IgD-negative memory B cell (primary cell): ENCODE measurements around the gene SLC35F1. TPM values are rescaled to one million over a fixed set of nuclear protein-coding genes. Genes with fewer than 3 reads are reported as not detected.

ENCODE experiments used
- H3K27ac Mint-ChIP-seq, 3 donors: one replicate each; pipeline ENCODE4 v1.8.0; 2020 to 2022; ENCODE audit warnings: mild to moderate bottlenecking in 3 of 3, mixed read lengths in 3 of 3, moderate library complexity in 1 of 3
- H3K27me3 Mint-ChIP-seq: one replicate; pipeline ENCODE4 v1.8.0; 2021; ENCODE audit warnings: mixed read lengths
- H3K36me3 Mint-ChIP-seq: one replicate; pipeline ENCODE4 v1.8.0; 2020; ENCODE audit warnings: mild to moderate bottlenecking, mixed read lengths
- H3K4me1 Mint-ChIP-seq, 3 donors: one replicate each; pipeline ENCODE4 v1.8.0; 2020 to 2022; ENCODE audit warnings: mixed read lengths in 3 of 3, mild to moderate bottlenecking in 1 of 3
- H3K4me3 Mint-ChIP-seq, 4 donors: one replicate each; pipeline ENCODE4 v1.8.0; 2020 to 2022; ENCODE audit warnings: mild to moderate bottlenecking in 4 of 4, mixed read lengths in 4 of 4, moderate library complexity in 3 of 4
- H3K9me3 Mint-ChIP-seq, 3 donors: one replicate each; pipeline ENCODE4 v1.8.0; 2020 to 2021; ENCODE audit warnings: mixed read lengths in 3 of 3, mild to moderate bottlenecking in 1 of 3
- polyA plus RNA-seq: library from polyadenylated mRNA; unstranded; fragments of 300-500 nt; fragmentation: Illumina TruSeq; gene quantifications from one replicate; pipeline ENCODE4 v1.2.3, GENCODE V29; 2021

The SLC35F1 gene
- polyA plus RNA-seq, 1 donor from 2014 or later: not detected

DNA sequence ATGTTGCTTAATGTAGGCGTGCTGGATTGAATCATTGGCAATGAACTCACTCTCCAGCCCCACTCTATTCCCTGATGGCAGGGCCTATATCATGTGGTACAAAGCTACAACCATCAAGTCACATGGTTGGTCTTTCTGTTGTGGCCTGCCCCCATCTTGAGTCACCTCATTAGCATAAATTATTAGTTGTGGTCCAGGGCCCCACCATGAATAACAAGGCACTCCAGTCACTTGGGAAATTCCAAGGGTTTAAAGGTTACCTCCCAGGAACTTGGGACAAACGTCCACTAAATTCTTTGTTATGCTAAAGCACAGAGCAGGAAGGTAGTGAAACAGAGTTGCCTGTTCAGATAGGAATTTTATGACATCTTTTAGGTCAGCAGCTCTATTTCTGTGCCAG is 193.7 kb downstream of the SLC35F1 start:
- peaks cover 0 to 3% (median 0%) of the 10 kb centered on the region in 3 donors for H3K9me3 Mint-ChIP-seq
- no peaks in the 10 kb centered on the region for H3K36me3 Mint-ChIP-seq
- H3K4me1 Mint-ChIP-seq: no peaks in the 10 kb centered on the region
- H3K27ac Mint-ChIP-seq: no peak overlapping the region
- H3K27me3 Mint-ChIP-seq: no peaks in the 10 kb centered on the region
- no peak overlapping the region for H3K4me3 Mint-ChIP-seq

DNA sequence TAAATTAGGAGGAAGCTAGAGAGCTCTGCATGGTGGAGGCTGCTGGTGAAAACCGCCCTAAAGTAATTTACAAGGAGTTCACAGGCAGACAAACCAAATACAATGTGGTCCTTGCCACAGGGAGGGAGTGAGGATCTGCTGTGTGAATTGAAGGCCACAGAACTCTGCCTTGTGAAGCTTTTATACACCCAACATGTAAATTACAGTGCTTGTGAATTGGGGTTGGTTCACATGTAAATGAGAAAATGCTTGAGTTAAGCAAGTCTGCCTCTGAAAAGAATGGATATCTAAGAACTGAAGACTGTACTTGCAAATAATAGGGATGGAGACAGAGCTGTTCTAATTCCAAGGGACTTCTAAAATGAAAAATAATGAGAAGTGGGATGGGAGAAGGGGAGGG is 194.2 kb downstream of the SLC35F1 start:
- Mint-ChIP-seq H3K36me3 (no peaks in the 10 kb centered on the region), H3K27ac (no peak overlapping the region), H3K4me3 (no peak overlapping the region), H3K4me1 (no peaks in the 10 kb centered on the region), H3K9me3 (peaks cover 0 to 3% (median 0%) of the 10 kb centered on the region in 3 donors), H3K27me3 (no peaks in the 10 kb centered on the region)

DNA sequence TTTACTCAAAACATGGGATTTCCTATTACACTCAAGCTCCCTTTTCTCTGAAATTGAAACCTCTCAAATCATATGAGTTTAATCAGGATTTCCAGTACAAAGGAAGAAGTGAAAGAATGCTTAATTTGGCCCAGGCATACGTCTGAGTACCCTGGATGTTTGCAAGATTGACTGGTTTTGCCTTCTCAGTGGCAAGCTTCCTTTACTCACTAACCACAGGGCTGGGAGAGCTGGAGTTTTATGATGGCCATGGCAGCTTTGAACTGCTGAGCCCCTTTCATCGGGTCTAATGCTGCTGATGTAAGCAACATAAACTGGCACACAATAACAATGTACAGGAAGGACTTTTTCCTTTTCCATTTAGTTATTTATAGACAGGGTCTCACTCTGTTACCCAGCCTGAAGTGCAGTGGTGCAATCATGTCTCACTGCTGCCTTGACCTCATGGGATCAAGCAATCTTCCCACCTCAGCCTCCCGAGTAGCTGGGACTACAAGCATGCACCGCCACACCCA is 194.8 kb downstream of the SLC35F1 start:
- Mint-ChIP-seq H3K4me3 (no peak overlapping the region), H3K4me1 (no peaks in the 10 kb centered on the region), H3K36me3 (no peaks in the 10 kb centered on the region), H3K9me3 (peaks cover 0 to 3% (median 0%) of the 10 kb centered on the region in 3 donors), H3K27ac (no peak overlapping the region), H3K27me3 (no peaks in the 10 kb centered on the region)

DNA sequence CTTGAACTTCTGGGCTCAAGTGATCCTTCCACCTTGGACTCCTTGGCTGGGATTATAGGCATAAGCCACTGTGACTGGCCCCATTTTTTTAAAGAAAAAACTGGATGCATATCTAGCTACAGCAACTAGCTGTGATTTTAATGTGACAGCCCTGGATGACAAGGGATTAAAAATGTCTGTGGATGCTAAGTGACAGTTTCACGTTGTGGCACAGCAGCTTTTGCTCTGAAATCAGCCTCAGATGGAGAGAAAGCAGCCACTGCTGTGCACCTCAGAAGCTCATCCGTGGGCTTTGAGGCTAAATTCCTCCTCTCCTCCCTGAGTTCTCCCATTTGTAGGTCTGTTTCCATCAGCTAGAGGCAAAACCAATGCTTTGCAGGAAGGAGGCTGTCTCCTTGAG is 195.3 kb downstream of the SLC35F1 start:
- Mint-ChIP-seq H3K4me3 (no peak overlapping the region), H3K36me3 (no peaks in the 10 kb centered on the region), H3K27ac (no peak overlapping the region), H3K27me3 (no peaks in the 10 kb centered on the region), H3K4me1 (no peaks in the 10 kb centered on the region), H3K9me3 (peaks cover 0 to 3% (median 0%) of the 10 kb centered on the region in 3 donors)

DNA sequence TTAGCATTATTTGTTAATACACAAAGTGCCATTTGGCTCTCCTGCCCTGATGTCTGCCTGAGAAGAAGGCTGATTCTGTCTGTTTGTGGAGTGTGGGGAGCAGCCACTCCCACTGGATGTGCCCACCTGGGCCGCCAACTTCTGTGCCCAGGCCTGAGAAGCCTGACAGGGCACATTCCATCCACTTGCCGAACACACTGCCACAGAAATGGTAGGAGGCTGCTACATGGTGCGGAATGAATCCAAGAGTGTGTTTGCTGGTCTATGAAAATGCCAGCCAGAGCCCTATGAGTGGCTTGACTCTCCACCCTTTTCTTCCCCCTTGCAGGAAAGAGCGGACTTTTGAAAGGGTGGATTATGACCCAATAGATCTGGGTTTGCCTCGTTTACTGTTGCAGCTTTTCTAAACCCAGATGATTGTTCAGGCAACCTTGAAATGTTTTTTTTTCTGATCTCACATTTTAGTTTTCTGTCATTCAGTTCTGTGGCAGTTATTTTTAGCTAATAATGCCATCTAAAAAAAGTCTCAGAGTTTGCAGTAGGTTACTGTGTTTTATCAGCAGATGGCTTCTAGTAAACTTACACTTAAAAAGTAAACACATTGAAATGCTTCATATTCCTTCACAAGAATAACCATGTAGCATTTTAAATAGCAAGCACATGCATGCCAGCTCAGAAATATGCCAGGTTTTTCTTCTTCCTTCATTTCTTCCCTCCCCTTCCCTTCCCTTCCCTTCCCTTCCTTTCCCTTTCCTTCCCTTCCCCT is 196.5 kb downstream of the SLC35F1 start:
- no peak overlapping the region for H3K27ac Mint-ChIP-seq
- no peak overlapping the region for H3K4me3 Mint-ChIP-seq
- no peaks in the 10 kb centered on the region for H3K27me3 Mint-ChIP-seq

DNA sequence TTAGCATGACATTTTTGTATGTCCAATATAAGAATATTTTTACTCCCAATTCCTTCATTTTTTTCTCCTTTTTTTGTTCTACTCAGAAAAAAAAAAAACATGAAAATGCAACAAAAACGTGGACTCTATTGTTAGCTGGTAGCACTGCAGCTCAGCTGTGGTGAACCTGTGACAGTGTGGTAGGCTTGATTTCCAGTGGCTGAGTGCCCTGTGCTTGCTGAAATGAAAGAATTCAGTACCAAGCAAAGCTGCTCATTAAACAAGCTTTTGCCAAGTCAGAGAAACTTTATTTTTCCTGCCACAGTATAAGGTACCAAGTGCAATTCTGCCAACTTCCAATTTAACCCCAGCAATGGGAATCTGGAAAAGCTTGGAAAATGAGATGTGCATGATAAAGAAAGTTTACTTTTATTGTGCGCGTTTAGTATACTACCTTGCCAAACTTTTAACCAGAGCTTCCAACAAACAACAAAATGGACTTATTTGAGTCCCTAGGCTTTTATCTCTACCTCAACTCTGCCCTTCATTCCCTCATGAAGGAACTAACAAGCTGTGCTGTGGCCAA is 215.2 kb downstream of the SLC35F1 start:
- H3K27ac Mint-ChIP-seq: no peak overlapping the region
- H3K27me3 Mint-ChIP-seq: no peaks in the 10 kb centered on the region
- no peaks in the 10 kb centered on the region for H3K4me1 Mint-ChIP-seq
- no peak overlapping the region for H3K4me3 Mint-ChIP-seq
- H3K9me3 Mint-ChIP-seq: no peaks in the 10 kb centered on the region
- H3K36me3 Mint-ChIP-seq: peaks cover 2% of the 10 kb centered on the region

More for the DNA sequence above, 196.5 kb downstream of the SLC35F1 start:
- Mint-ChIP-seq H3K4me1 (no peaks in the 10 kb centered on the region), H3K36me3 (no peaks in the 10 kb centered on the region), H3K9me3 (peaks cover 0 to 3% (median 0%) of the 10 kb centered on the region in 3 donors)

DNA sequence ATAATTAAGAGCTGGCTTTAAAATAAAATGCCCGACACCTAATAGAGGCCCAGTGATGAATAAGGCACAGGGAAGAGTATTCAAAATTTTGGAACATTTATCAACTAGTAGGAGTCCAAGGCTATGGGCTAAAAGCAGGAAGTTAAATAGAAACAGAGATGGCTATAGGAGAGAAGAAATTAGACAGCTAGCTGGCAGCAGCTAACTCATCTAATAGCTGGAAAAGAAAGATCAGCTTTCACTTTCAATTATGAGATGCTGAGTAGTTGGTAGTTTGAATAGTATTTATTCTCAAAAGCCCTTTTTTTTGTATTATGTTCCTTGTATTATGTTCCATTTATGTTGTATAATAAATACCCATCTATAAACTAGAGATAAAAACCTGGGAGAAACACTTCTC is 215.7 kb downstream of the SLC35F1 start:
- H3K4me1 Mint-ChIP-seq: no peaks in the 10 kb centered on the region
- H3K9me3 Mint-ChIP-seq: no peaks in the 10 kb centered on the region
- no peaks in the 10 kb centered on the region for H3K27me3 Mint-ChIP-seq
- peaks cover 2% of the 10 kb centered on the region for H3K36me3 Mint-ChIP-seq
- H3K4me3 Mint-ChIP-seq: no peak overlapping the region
- H3K27ac Mint-ChIP-seq: no peak overlapping the region

DNA sequence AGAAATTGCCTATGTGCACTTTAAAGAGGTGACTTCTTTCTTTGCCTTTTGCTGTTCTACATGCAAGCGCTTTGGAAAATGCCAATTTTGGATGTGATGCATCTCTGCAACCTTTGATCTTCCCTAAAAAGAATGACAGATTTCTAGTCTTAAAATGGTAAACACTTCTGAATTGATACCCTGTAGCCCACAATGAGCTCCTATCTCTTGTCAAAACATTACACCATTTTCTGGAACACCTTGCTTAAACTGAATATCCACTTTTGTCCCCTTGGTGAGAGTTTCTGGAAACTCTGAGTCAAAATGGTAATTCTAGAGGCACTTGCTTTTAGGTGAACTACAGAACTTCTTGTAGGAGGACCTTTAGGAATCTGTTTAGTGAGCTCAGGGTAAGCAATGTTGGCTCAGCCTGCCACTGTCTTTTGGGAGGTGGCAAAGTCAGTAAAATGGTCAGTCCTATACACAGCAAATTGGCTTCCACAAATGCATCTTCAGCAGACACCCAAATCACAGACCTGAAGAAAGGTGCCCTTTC is 216.5 kb downstream of the SLC35F1 start:
- H3K27me3 Mint-ChIP-seq: no peaks in the 10 kb centered on the region
- H3K4me1 Mint-ChIP-seq: no peaks in the 10 kb centered on the region
- no peak overlapping the region for H3K4me3 Mint-ChIP-seq
- H3K36me3 Mint-ChIP-seq: peaks cover 2% of the 10 kb centered on the region
- no peak overlapping the region for H3K27ac Mint-ChIP-seq
- H3K9me3 Mint-ChIP-seq: no peaks in the 10 kb centered on the region

DNA sequence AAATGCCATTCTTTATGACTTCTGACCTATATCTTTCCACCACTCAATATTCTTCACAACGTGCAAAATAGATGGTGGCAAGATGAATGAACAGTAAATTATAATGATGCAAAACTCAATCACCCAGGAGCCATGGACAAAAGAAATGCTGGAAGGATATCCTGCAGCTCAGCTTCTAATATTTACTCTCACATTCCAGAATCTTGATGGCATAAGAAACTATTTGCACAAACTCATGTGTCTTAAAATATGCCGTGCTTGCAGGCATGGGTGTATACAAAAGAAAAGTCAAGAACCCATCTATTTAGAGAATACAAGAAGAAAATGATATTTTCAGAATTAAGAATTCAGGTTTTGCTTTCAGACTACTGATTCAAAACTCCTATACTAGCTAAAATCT is 217.8 kb downstream of the SLC35F1 start:
- Mint-ChIP-seq H3K27me3 (no peaks in the 10 kb centered on the region), H3K9me3 (peaks cover 0 to 8% (median 0%) of the 10 kb centered on the region in 3 donors), H3K36me3 (peaks cover 2% of the 10 kb centered on the region), H3K4me3 (no peak overlapping the region), H3K27ac (no peak overlapping the region), H3K4me1 (no peaks in the 10 kb centered on the region)

DNA sequence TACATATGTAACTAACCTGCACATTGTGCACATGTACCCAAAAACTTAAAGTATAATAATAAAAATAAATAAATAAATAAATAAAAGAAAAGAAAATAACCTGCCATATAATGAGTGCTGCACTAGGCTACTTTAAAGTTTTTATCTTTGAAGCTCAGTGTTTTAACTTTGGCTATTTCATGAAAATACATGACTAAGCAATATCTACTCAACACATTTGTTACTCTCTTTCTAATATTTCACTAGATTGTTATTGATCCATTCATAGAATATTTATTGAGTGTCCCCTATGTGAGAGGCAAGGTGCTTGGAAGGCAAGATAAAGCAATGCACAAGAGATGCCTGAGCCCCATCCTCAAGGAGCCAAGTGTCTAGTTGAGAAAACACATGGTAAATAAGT is 221.7 kb downstream of the SLC35F1 start:
- no peaks in the 10 kb centered on the region for H3K4me1 Mint-ChIP-seq
- peaks cover 2% of the 10 kb centered on the region for H3K36me3 Mint-ChIP-seq
- H3K27me3 Mint-ChIP-seq: no peaks in the 10 kb centered on the region
- H3K9me3 Mint-ChIP-seq: peaks cover 0 to 8% (median 0%) of the 10 kb centered on the region in 3 donors
- H3K4me3 Mint-ChIP-seq: no peak overlapping the region
- H3K27ac Mint-ChIP-seq: no peak overlapping the region

DNA sequence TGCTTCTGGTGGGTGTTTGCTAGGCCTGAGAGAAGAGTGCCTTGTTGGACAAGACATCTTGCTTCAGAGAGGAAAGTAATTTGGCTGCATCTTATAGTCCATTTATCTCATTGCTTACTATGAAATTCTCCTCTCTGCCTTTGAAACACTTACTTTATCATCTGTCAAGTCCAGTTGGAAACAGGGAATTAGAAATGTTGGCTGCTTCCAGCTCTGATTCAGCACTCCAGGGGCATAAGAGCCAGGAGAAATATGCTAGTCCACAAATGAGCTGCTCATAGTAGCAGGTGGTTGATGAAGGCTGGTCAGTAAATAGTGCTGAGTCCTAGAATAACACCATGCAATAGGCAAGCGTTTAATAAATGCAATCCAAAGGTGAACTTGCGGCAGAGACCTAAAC is 227.1 kb downstream of the SLC35F1 start:
- Mint-ChIP-seq H3K4me1 (no peaks in the 10 kb centered on the region), H3K36me3 (no peaks in the 10 kb centered on the region), H3K4me3 (no peak overlapping the region), H3K9me3 (peaks cover 0 to 4% (median 2%) of the 10 kb centered on the region in 3 donors), H3K27ac (no peak overlapping the region), H3K27me3 (no peaks in the 10 kb centered on the region)

DNA sequence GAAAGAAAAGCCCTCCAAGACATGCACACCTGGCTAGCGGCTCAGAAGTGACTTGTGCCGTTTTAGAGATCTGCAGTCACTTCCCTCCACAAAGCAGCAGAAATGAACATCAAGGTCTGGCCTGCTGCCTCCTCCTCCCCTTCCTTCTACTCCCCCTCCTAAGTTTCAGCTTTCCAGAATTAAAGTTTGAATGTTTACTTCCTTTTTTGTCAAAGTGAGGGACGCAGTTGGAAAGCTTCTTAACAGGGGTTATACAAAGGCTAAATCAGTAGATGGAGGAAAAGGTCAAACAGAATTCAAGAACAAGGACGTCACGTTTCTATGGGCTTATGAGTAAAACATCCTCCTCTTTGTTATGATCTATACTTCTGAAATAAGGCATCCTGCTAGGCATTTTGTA is 227.7 kb downstream of the SLC35F1 start:
- Mint-ChIP-seq H3K27ac (no peak overlapping the region), H3K36me3 (no peaks in the 10 kb centered on the region), H3K9me3 (peaks cover 0 to 2% (median 0%) of the 10 kb centered on the region in 3 donors), H3K4me1 (no peaks in the 10 kb centered on the region), H3K4me3 (no peak overlapping the region), H3K27me3 (no peaks in the 10 kb centered on the region)

DNA sequence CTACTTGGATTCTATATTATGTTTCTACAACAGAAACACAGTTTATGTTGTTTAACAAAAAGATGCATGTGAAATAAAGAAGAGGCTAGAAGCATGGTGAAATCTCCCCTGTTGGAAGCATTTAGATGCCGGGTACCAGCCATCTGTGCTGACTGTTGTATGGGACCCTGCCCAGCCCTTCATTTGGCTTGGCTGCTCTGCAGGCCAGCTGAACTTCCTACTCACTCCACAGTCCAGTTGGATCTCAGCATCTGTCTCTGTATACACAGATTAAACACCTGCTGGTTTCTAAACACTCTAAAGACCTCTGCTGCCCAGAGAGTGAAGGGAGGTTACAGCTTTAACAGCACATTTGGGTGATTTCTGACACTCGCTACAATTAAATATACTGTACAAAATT is 228.3 kb downstream of the SLC35F1 start:
- H3K27ac Mint-ChIP-seq: no peak overlapping the region
- no peaks in the 10 kb centered on the region for H3K4me1 Mint-ChIP-seq
- peaks cover 0 to 2% (median 0%) of the 10 kb centered on the region in 3 donors for H3K9me3 Mint-ChIP-seq
- no peaks in the 10 kb centered on the region for H3K27me3 Mint-ChIP-seq
- H3K4me3 Mint-ChIP-seq: no peak overlapping the region
- H3K36me3 Mint-ChIP-seq: no peaks in the 10 kb centered on the region

DNA sequence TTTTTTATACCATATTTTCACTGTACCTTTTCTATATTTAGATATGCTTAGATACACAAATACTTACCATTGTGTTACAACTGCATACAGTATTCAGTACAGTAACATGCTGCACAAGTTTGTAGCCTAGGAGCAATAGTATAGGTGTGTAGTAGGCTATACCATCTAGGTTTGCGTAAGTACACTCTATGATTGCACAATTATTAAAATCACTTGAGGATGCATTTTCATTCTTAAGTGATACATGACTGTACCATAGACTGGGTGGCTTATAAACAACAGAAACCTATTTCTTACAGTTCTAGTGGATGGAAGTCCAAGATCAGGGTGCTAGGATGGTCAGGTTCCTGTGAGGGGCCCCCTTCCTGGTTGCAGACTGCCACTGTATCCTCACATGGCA is 234.1 kb downstream of the SLC35F1 start:
- no peaks in the 10 kb centered on the region for H3K36me3 Mint-ChIP-seq
- H3K4me3 Mint-ChIP-seq: no peak overlapping the region
- H3K4me1 Mint-ChIP-seq: no peaks in the 10 kb centered on the region
- peaks cover 0 to 2% (median 0%) of the 10 kb centered on the region in 3 donors for H3K9me3 Mint-ChIP-seq
- no peaks in the 10 kb centered on the region for H3K27me3 Mint-ChIP-seq
- H3K27ac Mint-ChIP-seq: no peak overlapping the region

DNA sequence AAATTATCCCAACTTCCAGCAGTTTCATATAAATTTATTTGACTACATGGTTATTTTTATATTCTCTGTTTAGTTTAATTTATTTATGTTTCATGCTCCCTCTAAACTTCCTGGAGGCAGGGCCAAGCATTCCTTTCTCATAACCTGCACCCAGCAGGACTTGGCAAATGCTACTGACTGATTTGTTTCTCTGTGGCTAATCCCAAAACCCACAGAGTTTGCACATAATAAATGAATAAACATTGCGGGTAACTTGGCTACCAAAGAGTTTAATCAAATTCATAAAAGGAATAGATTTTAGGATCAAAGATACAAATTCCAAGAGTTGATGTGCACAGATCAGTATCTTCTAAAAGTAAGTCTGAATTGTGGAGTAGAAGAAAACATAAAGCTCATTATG is 239.5 kb downstream of the SLC35F1 start:
- Mint-ChIP-seq H3K27me3 (no peaks in the 10 kb centered on the region), H3K27ac (no peak overlapping the region), H3K9me3 (no peaks in the 10 kb centered on the region), H3K36me3 (no peaks in the 10 kb centered on the region), H3K4me1 (no peaks in the 10 kb centered on the region), H3K4me3 (no peak overlapping the region)

DNA sequence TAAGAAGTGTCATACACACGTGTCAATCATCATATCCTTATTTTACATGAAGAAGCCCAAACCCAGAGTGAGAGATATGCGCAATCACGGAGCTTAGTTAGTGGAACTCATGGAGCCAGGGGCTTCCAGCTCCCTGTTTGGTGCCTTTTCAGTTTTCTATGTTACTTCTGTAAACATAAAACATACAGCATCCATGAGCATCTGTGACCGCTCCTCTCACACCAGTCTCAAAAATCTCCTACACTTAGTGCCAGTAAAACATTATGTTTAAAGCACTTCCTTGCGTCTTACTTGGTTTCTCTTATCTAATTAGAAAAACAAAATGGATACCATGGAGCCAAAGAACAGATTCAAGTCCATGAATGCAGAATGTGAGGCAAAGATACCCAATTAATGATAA is 240.4 kb downstream of the SLC35F1 start:
- H3K4me1 Mint-ChIP-seq: no peaks in the 10 kb centered on the region
- H3K9me3 Mint-ChIP-seq: no peaks in the 10 kb centered on the region
- H3K27ac Mint-ChIP-seq: no peak overlapping the region
- no peak overlapping the region for H3K4me3 Mint-ChIP-seq
- H3K27me3 Mint-ChIP-seq: no peaks in the 10 kb centered on the region
- no peaks in the 10 kb centered on the region for H3K36me3 Mint-ChIP-seq
